HG03457 (cell line): ENCODE measurements around the gene BABAM2.
"Not testable (repeated sequence)": the region's sequence is repeated elsewhere in the genome, so short reads cannot be mapped to it uniquely, and the experiment has no call there.

Experiments
- ATAC-seq: cut with Tn5 transposase; IDR thresholded peaks from one replicate; pipeline ENCODE4 v1.9.1; 2021; ENCODE audit warnings: moderate number of reproducible peaks; ENCODE audit not compliant: unreplicated experiment

The BABAM2 gene

GRCh38 chr2:28101123-28101522 is 210.6 kb downstream of the BABAM2 start:
- no peak for ATAC-seq

GRCh38 chr2:28101892-28102291 is 211.4 kb downstream of the BABAM2 start:
- ATAC-seq = no peak

GRCh38 chr2:28102455-28102874 is 211.9 kb downstream of the BABAM2 start:
- ATAC-seq = no peak

GRCh38 chr2:28103611-28104010 is 213.1 kb downstream of the BABAM2 start:
- no peak for ATAC-seq

- ATAC-seq = no peak
Measured at GRCh38 chr2:28108143-28108542, 217.6 kb downstream of the BABAM2 start.

- not testable (repeated sequence) for ATAC-seq
Measured at GRCh38 chr2:28113771-28114170, 223.2 kb downstream of the BABAM2 start.

- ATAC-seq = no peak
Measured at GRCh38 chr2:28117104-28117596, 226.6 kb downstream of the BABAM2 start.

- ATAC-seq = no peak
Measured at GRCh38 chr2:28119631-28120030, 229.1 kb downstream of the BABAM2 start.

GRCh38 chr2:28128281-28128950 is 237.9 kb downstream of the BABAM2 start:
- ATAC-seq = no peak

GRCh38 chr2:28129955-28130695 is 239.6 kb downstream of the BABAM2 start:
- ATAC-seq = no peak

- ATAC-seq = no peak
Measured at GRCh38 chr2:28133778-28134177, 243.2 kb downstream of the BABAM2 start.

GRCh38 chr2:28134262-28134812 is 243.8 kb downstream of the BABAM2 start:
- no peak for ATAC-seq

GRCh38 chr2:28134857-28135256 is 244.3 kb downstream of the BABAM2 start:
- ATAC-seq = no peak

GRCh38 chr2:28135324-28135723 is 244.8 kb downstream of the BABAM2 start:
- ATAC-seq = no peak

GRCh38 chr2:28135799-28136198 is 245.3 kb downstream of the BABAM2 start:
- ATAC-seq = no peak

- no peak for ATAC-seq
Measured at GRCh38 chr2:28136556-28136955, 246.0 kb downstream of the BABAM2 start.

GRCh38 chr2:28137221-28137620 is 246.7 kb downstream of the BABAM2 start:
- ATAC-seq = no peak

- ATAC-seq = no peak
Measured at GRCh38 chr2:28142386-28142785, 251.9 kb downstream of the BABAM2 start.

- no peak for ATAC-seq
Measured at GRCh38 chr2:28148000-28148399, 257.5 kb downstream of the BABAM2 start.

- ATAC-seq = no peak
Measured at GRCh38 chr2:28148566-28148965, 258.0 kb downstream of the BABAM2 start.

- ATAC-seq = no peak
Measured at GRCh38 chr2:28150236-28150915, 259.8 kb downstream of the BABAM2 start.
